Hepatocyte (in vitro differentiated cells): ENCODE measurements around the gene ANAPC15.

Experiments
- EZH2 ChIP-seq: fragments of 200-600 bp; sonication (generic); IDR thresholded peaks from 2 replicates; pipeline ENCODE4 v1.6.1; 2016; ENCODE audit warnings: antibody characterized with exemption, mild to moderate bottlenecking, borderline replicate concordance
- TF ChIP-seq, protein P1 (sequence below): fragments of 200-600 bp; sonication (generic); IDR thresholded peaks from 2 replicates; pipeline ENCODE4 v1.5.1; 2016; ENCODE audit warnings: antibody characterized with exemption, mild to moderate bottlenecking; ENCODE audit not compliant: poor library complexity

DNA sequence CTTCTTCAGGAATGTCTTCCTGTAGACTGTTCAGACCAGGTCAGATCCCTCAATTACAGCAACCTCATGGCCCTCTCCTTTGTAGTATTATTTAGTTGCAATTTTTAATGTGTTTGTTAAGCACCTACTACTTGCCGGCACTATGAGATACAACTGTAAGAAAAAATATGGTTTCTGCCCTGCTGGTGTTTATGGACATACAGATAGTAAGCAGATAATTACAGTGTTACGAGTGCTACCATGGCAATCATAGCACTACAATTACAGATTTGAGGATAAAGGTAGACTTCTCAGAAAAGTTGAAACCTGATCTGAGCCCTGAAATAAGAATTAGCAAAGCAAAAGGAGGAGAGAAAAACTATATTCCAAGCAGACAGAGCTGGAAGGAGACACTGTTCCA lies 29.1 kb downstream of the ANAPC15 start:
- TF ChIP-seq, protein P1, sequence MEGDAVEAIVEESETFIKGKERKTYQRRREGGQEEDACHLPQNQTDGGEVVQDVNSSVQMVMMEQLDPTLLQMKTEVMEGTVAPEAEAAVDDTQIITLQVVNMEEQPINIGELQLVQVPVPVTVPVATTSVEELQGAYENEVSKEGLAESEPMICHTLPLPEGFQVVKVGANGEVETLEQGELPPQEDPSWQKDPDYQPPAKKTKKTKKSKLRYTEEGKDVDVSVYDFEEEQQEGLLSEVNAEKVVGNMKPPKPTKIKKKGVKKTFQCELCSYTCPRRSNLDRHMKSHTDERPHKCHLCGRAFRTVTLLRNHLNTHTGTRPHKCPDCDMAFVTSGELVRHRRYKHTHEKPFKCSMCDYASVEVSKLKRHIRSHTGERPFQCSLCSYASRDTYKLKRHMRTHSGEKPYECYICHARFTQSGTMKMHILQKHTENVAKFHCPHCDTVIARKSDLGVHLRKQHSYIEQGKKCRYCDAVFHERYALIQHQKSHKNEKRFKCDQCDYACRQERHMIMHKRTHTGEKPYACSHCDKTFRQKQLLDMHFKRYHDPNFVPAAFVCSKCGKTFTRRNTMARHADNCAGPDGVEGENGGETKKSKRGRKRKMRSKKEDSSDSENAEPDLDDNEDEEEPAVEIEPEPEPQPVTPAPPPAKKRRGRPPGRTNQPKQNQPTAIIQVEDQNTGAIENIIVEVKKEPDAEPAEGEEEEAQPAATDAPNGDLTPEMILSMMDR, result no peak
- TF ChIP-seq EZH2, result no peak
